ENCODE data around the gene WAC.

WAC gene

DNA sequence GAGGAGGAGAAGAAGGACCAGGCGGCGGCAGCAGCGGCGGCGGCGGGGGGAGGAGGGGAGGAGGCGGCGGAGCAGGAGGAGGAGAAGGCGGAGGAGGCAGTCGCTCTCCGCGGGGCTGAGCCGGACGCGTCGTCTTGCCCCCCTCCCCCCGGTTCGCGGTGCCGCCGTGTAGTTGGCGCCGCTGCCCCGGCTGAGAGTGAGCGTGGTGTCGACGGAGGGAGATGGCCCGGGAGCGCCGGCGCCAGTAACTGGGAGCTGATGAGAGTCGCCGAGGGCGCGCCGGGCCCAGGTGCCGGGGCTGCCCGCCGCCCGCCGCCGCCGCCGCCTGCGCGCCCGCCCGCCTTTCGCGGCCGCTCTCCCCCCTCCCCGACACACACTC lies 257 bp downstream of the WAC start:
- no peak for DNase-seq (ENCODE audit: low read depth in 2 of 2)

DNA sequence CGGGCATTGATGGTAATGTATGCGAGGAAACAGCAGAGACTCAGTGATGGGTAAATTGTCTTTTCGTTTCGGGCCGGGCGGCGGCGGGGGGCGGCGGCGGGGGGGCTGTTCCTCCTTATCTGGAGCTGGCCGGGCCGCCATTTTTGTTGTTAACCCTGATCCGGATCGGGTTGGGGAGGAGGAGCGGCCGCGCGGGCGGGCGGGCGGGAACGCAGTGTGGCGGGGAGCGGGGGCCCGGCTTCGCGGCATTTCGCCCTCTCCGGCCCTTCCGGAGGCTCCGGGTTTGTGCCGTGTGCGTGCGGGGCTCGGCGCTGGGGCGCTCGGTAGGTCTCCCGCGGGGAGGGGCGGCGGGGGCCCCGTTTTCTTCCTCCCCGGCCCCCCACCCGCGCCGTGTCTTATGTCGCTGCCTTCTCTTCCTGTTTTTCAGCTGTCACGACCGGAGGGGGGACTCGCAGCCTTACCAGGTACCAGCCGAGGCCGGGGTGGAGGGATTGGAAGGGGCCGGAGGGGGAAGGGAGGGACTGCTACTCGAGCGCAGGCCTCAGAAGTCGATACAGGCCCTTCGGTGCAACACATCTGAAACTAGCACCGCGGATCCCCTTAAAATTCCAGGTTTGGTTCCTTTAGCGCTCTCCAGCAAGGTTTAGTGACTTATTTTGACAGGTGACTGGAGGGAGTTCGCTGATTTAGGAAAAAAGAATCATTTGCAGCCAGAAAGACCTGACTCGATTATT lies 820 bp downstream of the WAC start:
- DNase-seq (ENCODE audit: low read depth in 2 of 2) = peak; percentile 34 to 53

DNA sequence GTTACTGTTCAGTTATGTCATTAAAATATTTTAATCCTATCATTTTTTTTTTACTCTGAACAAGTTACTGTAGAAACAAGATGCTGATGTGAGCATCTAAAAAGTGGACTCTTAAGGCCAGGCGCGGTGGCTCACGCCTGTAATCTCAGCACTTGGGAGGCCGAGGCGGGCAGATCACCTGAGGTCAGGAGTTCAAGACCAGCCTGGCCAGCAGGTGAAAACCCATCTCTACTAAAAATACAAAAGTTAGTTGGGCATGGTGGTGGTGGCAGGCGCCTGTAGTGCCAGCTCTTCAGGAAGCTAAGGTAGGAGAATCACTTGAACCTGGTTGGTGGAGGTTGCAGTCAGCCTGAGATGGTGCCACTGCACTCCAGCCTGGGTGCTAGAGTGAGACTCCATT lies 2.9 kb downstream of the WAC start:
- no peak for DNase-seq (ENCODE audit: low read depth in 2 of 2)

DNA sequence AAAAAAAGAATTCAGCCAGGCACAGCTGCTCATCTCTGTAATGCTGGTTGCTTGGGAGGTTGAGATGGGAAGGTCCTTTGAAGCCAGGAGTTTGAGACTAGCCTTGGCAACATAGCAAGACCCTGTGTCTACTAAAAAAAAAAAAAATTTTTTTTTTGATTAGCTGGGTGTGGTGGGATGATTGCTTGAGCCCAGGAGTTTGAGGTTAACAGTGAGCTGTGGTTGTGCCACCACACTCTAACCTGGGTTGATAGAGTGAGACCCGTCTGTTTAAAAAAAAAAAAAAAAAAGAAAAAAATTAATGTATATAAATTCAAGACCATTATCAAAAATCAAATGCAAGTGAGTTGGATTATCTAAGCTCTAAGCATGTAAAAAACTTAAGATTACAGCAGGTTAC lies 5.7 kb downstream of the WAC start:
- DNase-seq (ENCODE audit: low read depth in 2 of 2) = no peak

DNA sequence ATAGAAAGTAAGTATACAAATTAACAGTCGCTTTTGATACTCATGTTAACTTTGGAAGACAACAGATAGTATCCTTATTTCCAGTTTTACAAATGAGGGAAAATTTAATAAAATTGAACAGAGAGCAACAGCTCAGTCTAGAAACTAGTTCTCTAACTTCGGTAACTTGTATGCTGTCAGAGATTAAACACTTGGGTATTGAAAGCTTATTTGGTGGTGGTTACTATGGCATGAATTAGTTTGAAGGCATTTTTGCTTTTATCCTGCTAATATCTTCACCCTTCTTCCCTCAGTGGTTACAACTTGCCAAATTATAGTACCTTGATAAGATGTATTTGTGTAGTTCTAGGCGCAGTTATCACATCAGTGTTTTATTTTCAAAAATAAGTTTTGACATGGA lies 7.2 kb downstream of the WAC start:
- DNase-seq (ENCODE audit: low read depth in 2 of 2) = no peak

DNA sequence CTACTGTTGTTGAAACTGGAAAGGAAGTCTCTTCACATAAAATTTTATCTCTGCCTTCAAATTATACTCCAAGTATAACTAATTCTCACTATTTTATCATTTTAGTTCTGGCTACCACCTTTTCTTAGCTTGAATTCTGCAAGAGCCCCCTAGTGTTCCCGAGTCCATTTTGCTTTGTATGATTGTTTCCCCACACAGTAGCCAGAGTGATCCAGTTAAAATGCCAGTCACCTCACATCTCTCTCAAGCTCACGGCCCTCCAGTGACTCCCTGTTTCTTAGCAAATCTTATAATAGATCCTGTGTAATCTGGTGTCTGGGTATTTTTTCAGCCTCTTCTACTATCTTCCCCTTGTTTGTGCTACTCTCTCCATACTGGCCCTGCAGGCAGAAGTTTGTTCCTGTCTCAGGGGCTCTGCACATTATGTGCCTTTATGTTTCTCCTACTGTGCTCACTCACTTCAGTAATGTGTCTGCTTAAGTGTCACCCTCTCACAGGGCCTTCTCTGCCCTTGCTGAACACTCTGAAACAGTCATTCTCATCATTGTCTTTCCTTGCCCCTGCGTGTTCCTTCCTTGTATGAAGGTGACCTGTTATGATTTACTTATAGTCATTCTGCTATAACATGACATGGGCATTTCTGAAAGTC lies 8.9 kb downstream of the WAC start:
- DNase-seq (ENCODE audit: low read depth in 2 of 2) = no peak

DNA sequence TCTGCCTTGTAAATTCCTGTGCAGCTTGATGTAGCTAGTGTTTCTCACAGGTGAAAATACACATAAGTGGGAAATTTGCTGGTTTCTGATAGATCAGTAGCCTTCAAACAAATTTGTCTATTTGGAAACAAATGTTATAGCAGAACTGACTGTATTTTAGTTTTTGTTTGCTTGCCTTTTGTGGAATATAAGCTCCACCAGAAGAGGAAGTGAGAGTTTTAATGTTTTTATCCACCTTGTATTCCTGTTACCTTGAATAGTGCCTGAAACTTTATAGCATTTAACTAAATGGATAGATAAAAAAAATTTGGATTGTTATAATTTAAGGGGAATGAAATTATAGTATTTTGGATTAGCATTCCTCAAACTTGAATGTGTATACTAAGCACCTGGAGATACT lies 9.8 kb downstream of the WAC start:
- no peak for DNase-seq (ENCODE audit: low read depth in 2 of 2)

DNA sequence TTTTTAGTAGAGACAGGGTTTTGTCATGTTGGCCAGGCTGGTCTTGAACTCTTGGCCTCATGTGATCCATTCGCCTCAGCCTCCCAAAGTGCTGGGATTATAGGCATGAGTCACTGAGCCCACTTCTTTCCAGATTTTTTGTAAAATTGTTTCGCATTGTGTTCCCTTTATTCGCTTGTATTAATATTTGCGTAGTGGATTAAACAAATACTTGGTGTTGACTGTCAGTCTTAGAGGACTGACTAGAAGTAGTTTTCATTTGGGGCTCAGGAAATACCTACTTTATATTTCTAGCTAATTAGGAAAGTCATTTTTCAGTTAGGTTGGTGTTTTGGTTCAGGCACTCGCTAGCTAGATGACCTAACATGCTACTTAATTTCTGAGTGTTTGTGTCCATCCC lies 11.1 kb downstream of the WAC start:
- no peak for DNase-seq (ENCODE audit: low read depth in 2 of 2)

DNA sequence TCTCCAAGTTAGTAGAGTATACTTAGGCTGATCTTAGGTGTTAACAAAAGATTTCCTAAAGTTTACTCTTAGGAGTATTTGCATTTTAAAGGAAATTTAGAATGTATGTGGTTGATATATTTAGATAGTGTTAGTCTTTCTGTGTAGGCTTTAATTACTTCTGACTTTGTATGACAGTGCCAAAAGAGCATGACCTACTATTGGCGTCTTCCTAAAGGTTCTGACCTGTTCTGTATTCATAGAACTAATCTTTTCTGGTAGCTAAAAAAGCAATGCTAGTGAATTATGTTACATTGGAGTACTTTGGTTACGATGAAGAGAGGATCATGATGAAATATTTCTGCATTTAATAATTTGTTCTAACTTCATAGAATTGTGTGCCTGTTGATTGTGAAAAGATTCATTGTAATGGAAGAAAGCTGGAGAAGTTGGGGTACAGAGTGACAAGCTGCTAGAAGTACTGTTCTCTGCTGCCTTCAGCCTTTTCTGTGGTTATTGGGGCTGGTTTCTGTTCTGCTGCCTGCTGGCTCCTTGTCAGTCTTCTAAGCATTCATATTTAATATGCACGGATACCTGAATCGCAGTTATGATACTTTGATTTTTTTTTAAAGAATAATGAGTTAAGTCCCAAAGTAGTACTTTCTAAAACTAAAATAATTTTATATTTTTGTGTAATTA lies 13.2 kb downstream of the WAC start:
- no peak for DNase-seq (ENCODE audit: low read depth in 2 of 2)

DNA sequence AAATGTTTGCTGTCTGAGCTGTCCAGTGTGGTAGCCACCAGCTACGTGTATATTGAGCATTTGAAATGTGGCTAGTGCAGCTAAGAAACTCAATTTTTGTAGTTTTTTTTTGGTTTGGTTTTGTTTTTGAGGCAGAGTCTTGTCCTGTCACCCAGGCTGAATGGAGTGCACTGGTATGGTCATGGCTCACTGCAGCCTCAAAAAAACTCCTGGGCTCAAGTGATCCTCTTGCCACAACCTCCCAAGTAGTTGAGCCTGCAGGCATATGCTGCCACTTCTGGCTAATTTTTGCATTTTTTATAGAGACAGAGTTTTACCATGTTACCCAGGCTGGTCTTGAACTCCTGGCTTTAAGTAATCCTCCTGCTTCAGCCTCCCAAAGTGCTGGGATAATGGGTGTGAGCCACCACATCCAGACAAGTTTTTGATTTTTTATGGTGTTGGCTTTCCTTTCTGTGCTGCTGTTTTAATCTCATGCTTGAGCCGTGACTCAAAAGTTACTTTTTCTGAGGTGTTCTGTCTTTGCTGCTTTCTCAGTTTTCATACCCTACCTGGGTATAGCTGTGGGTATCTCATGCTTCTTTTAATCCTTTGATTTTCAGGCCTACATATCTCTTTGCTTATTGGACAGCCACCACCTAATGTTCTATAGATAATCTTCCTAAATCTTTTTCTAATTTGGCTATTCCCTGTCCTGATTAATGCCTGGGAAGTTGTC lies 16.0 kb downstream of the WAC start:
- DNase-seq (ENCODE audit: low read depth in 2 of 2) = no peak

DNA sequence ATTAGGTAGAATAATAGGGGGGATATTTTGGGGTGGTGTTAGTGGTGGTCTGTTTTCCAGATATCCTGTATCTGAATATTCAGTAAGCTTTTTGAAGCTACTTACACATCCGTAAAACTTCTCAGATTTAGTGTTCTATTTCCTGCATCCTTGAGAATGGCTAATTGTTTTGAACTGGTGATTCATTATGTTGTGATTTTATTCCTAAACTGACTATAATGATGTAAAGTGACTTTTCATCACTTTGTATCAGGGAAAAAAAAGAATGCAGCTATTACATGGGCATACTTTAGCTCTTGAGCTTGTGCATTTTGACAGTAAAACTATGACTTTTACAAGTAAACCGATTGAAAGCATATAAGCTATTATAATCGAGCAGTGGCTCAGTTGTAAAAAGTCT lies 18.2 kb downstream of the WAC start:
- DNase-seq (ENCODE audit: low read depth in 2 of 2) = no peak

DNA sequence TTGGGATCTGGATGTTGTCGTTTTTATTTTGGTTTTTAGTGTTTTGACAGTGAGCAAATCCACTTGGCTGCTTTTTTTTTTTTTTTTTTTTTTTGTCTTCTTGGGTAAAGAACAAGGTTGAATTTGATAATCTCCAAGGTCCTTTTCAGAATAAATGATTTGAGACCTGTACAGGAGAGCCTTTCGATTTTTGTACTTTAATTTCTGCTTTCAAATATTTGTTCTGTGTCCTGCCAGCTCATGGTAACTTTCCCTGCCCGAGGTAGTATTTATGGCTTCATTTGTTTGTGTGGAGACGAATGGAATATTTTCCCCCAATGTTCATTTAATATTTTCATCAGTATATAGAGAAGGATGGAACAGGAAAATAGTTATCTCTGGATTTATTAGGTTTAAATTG lies 19.9 kb downstream of the WAC start:
- no peak for DNase-seq (ENCODE audit: low read depth in 2 of 2)

DNA sequence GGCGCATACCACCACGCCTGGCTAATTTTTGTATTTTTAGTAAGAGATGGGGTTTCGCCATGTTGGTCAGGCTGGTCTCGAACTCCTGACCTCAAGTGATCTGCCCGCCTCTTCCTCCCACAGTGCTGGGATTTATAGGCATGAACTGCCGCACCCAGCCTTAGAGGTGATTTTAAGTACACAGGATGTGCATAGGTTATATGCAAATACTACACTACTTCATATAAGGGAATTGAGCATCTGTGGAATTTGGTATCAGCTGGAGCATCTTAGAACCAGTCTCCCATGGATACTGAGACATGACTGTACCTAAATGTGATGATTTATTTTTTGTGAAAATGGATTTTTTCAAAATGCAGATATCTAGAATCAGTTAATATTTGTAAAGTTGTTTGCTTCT lies 21.1 kb downstream of the WAC start:
- DNase-seq (ENCODE audit: low read depth in 2 of 2) = no peak

DNA sequence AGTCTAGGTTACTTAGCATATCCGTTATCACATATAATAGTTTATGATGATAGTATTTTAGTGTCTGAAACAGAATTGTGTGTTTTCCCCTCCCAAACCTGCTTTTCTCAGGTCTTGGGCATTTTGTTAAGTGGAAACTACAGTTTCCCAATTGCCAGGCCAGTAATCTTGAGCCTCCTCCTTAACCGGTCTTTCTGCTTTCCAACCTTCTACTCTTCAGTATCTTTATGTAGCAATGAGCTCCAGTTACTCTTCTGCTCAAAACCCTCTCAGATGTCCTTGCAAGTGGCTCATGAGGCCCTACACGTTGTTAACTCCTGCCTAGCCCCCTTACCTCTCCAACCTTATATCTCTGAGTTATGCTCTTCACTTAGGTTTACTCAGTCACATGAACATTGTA lies 22.0 kb downstream of the WAC start:
- DNase-seq (ENCODE audit: low read depth in 2 of 2) = no peak

DNA sequence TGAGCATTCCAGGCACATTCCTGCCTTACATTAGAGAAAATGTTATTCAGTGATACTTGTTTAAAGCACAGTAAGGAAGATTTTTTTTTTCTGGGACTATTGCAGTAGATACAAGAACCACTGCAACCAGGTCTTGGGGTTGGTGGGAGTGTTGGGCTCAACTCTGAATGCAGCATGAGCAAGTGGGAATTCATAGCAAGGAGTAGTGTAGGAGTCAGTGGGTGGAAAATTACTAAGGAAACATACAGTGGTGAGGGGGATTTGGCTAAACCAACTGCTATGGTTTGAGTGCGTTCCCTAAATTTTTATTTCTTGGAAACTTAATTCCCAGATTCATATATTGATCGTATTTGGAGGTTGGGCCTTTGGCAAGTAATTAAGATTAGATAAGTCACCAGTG lies 22.4 kb downstream of the WAC start:
- DNase-seq (ENCODE audit: low read depth in 2 of 2) = no peak

DNA sequence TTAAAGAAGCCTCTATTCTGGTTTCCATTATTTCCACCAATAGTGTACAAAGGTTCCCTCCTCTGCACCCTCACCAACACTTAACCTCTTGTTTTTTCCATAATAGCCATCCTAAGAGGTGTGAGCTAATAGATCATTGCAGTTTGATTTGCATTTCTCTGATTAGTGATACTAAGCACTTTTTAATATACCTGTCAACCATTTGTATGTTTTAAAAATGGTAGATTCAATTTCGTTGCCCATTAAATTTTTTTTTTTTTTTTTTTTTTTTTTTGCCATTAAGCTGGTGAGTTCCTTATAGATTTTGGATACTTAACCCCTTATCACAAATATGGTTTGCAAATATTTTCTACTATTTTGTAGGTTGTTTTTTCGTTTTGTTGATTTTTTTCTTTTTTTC lies 23.2 kb downstream of the WAC start:
- no peak for DNase-seq (ENCODE audit: low read depth in 2 of 2)

DNA sequence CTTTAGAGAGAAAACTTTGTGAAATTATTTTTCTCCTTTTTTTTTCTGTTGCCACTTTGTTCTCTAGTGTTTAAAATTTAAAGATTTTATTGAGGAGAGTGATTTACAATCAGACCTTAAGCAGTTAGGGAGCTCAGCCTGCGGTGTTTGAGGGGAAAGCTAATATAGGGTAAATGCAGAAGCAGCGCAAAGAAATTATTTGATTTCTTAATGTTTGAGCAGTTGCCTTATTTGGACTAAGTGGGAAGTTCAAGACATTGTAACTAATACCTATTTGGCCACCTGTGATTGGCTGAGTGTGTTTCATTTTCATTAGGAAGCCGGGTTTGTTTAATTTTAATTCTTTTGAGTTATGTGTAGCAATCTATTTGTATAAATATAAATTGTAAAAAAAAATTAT lies 25.3 kb downstream of the WAC start:
- DNase-seq (ENCODE audit: low read depth in 2 of 2) = no peak

DNA sequence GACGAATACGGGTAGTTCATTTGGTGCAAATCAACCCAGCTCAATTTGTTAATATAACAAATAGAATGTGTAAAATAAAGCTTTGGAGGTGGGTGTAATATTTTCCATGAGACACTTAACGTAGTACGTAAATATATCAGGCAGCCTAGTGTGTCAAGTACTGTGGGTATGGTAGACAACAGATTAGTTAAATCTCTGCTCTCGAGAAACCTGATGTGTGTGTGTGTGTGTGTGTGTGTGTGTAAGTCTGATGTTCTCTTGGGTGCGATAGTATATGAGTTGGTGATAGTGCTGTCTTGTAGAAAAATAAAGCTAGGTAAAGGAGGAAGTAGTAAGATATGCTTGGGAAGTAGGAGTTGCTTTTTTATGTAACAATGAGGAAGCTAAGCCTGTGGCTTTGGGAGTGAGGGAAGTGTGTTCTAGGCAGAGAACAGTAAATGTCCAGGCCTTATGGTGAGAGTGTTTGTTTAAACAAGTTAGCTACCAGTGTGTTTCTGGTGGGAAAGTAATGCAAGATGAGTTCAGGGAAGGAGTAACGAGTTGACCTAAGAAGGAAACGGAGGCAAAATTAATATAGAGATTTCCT lies 26.1 kb downstream of the WAC start:
- no peak for DNase-seq (ENCODE audit: low read depth in 2 of 2)

DNA sequence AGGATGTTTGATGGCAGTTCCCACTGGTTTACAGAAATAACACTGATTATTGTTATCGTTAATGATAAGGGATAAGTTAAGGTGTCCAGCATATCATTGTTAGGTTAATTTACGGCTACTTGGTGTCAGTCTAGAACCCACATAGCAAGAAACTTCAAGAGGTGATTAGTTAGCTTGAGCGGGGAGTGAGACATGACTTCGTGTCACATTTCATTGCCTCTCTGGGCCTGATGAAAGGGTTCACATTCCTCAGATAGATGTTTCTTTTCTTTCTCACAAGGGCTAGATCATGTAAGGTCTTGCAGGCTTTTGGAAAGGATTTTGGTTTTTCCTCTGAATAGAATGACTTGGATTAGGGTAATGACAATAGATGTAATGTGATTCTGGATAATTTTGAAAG lies 26.7 kb downstream of the WAC start:
- no peak for DNase-seq (ENCODE audit: low read depth in 2 of 2)

DNA sequence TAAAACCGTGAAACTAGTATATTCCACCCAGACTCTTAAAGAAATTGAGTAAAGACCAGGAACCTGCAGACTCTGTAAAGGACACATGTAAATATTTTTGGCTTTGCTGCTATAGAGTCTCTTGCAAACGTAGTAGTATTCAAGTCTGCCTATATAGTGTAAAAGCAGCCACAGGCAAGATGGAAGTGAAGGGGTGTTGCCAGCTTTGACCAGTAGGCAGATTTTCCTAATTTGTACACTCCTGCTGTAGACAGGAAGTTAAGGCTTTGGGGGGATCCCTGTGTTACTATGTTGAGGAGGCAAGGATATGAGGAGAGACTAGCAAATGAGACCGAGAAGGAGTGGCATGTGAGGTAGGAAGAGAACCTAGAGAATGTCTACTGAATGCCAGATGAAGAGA lies 27.7 kb downstream of the WAC start:
- no peak for DNase-seq (ENCODE audit: low read depth in 2 of 2)

DNA sequence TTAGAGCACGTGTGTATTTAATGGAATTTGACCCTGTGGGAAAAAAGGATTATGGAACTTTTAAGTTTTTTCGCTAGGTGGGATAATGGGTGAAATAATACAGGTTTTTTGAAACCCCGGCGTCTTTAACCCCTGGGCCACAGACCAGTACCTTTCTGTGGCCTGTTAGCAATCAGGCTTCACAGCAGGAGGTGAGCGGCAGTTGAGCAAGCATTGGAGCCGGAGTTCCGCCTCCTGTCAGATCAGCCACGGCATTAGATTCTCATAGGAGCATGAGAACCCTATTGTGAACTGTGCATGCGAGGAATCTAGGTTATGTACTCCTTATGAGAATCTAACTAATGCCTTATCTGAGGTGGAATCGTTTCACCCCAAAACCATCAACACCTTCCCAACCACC lies 28.6 kb downstream of the WAC start:
- DNase-seq (ENCODE audit: low read depth in 2 of 2) = no peak

DNA sequence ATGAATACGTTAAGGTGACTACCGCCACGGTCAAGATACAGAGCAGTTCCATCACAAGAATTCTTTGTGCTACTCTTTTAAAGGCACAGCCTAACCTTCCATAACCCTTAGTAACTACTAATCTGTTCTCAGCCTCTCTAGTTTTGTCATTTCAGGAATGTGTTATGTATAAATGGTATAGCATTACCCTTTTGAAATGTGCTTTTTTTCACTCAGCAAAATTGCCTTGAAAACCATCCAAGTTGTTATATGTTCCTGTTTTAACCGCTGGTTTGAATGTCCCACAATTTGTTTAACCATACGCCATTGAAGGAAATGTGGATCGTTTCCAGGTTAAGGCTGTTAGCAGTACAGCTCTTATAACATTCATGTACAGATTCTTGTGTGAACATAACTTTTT lies 32.0 kb downstream of the WAC start:
- DNase-seq (ENCODE audit: low read depth in 2 of 2) = no peak

Data from activated CD8-positive, alpha-beta memory T cell treated with anti-CD3 and anti-CD28 coated beads for 4 hours (primary cell).